ENCODE results near the gene CCDC57.

CCDC57 gene

DNA sequence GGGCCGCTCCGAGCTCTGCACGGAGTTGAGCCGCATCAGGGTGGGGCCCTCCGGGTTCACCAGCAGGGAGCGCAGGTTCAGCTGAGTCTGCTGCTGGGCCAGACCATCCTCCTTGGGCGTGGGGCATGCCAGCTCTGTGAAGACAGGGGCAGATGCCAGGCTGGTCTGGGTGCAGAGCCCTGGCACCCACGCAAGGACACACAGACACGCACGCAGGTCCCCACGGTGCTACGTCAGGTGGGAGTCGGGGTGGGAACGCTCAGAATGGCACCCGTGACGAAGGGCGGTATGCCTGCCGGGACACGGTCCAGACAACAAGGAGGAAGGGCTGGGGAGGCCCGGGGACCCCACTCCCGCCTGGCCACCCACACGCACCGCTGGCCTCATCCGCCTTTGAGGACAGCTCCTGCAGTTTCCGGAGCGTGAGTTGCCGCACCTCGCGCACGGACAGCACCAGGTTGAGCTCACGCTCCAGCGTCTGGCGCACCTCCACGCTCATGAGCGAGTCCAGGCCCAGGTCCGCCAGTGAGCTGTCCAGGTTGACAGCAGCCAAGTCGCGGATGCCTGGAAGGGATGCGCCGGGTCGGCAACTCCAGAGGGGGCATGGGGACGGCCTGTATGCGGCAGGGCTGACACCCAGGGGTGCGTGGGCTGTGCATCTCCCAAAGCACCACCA lies 131.7 kb downstream of the CCDC57 start:
- no peak for DNase-seq (ENCODE audit: low read depth)
- no peak overlapping the region for H3K4me3 ChIP-seq (ENCODE audit: low read length)
- TF ChIP-seq CTCF (conservative IDR thresholded peaks at IDR 0.05; ENCODE audit: low read length) = no peak

- no peak for TF ChIP-seq CTCF (conservative IDR thresholded peaks at IDR 0.05; ENCODE audit: low read length)
- no peak for DNase-seq (ENCODE audit: low read depth)
- H3K4me3 ChIP-seq (ENCODE audit: low read length) = no peak overlapping the region
Measured at GRCh38 chr17:82080048-82080788, 132.4 kb downstream of the CCDC57 start.

DNA sequence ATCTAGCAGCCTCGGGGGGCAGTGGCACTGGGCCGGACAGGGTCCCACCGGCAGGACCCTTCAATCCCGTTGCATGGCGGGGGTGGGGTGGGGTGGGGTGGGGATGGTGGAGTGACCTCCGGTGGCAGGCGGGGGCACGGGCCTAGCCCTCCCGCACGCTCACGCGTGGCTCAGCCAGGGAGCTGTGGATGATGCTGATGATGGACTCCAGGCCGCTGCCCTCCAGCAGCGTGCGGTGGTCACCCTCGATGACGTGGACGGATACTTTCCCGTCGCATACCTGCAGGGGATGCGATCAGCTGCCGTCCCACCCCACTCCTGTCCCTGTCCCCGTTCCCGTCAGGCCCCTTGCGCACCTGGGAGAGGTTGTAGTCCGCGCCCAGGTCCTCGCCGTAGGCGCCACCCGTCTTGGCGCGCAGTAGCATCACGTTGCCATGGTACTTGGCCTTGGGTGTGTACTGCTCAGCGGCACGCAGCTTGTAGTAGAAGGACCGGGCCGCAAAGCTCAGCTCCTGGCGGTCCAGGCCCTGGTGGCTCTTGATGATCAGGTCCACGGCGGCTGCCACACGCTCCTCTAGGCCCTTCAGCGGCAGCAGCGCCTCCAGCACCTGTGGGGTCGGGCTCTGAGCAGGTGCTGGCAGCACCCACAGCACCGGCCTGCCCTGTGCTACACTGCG lies 133.5 kb downstream of the CCDC57 start:
- H3K4me3 ChIP-seq (ENCODE audit: low read length) = no peak overlapping the region
- DNase-seq (ENCODE audit: low read depth) = no peak
- TF ChIP-seq CTCF (conservative IDR thresholded peaks at IDR 0.05; ENCODE audit: low read length) = no peak

DNA sequence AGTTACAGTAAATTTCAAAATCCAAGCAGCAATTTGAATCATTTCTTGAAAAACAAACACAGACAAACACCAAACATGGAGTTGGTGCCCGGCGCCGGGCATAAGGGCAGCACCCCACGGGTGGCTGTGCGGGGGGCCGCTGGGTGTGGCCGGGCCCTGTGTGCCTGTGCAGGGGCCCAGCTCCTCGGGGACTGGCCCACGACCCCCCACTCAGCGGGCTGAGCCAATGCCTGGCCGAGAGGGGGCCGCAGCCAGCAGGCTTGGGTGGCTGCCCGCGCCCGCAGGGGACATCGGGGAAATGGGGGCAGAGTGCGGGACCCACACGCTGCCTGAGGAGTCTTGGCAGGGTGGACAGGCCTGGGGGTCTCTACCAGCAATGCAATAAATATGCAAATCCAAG lies 134.2 kb downstream of the CCDC57 start:
- H3K4me3 ChIP-seq (ENCODE audit: low read length) = no peak overlapping the region
- no peak for DNase-seq (ENCODE audit: low read depth)
- TF ChIP-seq CTCF (conservative IDR thresholded peaks at IDR 0.05; ENCODE audit: low read length) = no peak

GRCh38 chr17:82077617-82078358 lies 134.9 kb downstream of the CCDC57 start:
- TF ChIP-seq CTCF (conservative IDR thresholded peaks at IDR 0.05; ENCODE audit: low read length) = no peak
- H3K4me3 ChIP-seq (ENCODE audit: low read length) = no peak overlapping the region
- no peak for DNase-seq (ENCODE audit: low read depth)

DNA sequence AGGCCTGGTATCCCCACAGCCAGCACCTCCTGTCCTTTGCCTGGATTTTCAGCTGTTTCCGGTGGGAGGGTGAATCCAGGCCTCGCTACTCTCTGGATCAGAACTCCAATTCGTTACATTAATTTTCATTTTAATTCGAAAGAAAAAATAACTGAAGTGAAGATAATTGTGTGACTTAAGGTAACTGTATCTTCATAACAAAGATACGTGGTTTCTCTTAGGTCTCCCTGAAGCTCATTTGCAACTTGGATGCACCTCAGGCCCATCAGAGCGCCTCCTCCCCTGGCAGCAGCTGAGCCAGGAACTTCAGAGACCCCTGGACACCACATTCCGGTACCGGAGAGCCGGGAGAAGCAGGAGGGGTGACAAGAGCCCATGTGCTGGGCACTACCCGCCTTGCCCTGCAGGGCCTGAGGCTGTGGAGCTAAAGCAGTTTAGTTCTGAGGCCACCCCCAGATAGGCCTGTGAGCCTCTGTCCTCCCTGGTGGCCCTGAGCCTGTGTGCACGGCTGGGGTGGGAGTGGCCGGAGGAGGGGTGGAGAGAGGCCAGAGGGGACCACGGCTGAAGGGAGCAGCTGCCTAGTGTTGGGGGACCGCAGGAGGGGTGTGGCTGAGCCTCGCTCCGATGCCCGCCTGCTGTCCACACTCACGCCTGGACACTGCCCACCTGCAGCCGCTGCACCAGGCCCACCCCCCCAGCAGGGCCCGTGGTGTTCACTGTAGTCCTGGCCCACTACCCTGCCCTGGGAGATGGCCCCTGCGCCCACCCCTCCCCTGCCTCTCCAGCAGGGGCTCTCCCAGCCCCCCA lies 135.7 kb downstream of the CCDC57 start:
- no peak overlapping the region for H3K4me3 ChIP-seq (ENCODE audit: low read length)
- DNase-seq (ENCODE audit: low read depth) = no peak
- no peak for TF ChIP-seq CTCF (conservative IDR thresholded peaks at IDR 0.05; ENCODE audit: low read length)
